Mammary epithelial cell (primary cell): ENCODE data around the gene SLC22A16.

Experiments used
- EZH2 ChIP-seq: IDR thresholded peaks from 2 replicates; pipeline ENCODE4 v1.6.1; 2012; ENCODE audit warnings: low read length, inconsistent platforms, borderline replicate concordance
- TF ChIP-seq, protein P1 (sequence below), 2 donors: IDR thresholded peaks in 1 of 2; conservative IDR thresholded peaks in 1 of 2; 2 replicates each; pipeline ENCODE4 v1.5.1; 2011 to 2012; ENCODE audit warnings: inconsistent platforms in 2 of 2, low read length in 2 of 2, mild to moderate bottlenecking in 2 of 2, control low read depth in 1 of 2, low read depth in 1 of 2; ENCODE audit not compliant: insufficient read depth in 1 of 2; ENCODE audit errors: extremely low read depth in 1 of 2

DNA sequence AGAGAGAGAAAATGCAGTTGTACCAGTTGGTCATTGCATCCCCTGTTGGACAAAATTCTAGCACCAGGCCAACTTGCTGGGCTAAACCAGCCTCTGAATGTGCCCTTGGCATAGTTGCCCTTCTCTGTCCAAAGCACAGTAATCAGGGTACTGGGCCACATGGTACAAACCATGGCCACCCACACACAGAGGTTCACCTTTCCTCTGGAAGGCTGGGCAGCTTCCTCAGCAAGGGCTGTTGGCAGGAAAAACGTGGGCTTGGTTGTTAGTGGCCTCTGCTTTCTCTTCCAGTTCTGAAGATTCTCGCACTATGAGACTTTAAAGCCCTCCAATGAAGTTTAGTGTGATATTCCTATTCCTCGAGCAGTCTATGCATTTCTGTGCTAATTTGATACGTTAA lies 61.7 kb downstream of the SLC22A16 start:
- TF ChIP-seq, protein P1, sequence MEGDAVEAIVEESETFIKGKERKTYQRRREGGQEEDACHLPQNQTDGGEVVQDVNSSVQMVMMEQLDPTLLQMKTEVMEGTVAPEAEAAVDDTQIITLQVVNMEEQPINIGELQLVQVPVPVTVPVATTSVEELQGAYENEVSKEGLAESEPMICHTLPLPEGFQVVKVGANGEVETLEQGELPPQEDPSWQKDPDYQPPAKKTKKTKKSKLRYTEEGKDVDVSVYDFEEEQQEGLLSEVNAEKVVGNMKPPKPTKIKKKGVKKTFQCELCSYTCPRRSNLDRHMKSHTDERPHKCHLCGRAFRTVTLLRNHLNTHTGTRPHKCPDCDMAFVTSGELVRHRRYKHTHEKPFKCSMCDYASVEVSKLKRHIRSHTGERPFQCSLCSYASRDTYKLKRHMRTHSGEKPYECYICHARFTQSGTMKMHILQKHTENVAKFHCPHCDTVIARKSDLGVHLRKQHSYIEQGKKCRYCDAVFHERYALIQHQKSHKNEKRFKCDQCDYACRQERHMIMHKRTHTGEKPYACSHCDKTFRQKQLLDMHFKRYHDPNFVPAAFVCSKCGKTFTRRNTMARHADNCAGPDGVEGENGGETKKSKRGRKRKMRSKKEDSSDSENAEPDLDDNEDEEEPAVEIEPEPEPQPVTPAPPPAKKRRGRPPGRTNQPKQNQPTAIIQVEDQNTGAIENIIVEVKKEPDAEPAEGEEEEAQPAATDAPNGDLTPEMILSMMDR (conservative IDR thresholded peaks at IDR 0.05 in 1 of 2, IDR thresholded peaks at IDR 0.05 in 1 of 2; ENCODE audit: extremely low read depth in 1 of 2, insufficient read depth in 1 of 2, low read depth in 1 of 2, low read length in 2 of 2) = no peak
- TF ChIP-seq EZH2 = no peak
